NCI-H1092 treated with DMSO at 0.1 percent for 48 hours (cell line): ENCODE results near the gene FRMD5.

Source experiments
- DNase-seq: peaks from one replicate; lab custom pipeline; 2025; lab: John Stamatoyannopoulos, UW

Gene FRMD5

DNA sequence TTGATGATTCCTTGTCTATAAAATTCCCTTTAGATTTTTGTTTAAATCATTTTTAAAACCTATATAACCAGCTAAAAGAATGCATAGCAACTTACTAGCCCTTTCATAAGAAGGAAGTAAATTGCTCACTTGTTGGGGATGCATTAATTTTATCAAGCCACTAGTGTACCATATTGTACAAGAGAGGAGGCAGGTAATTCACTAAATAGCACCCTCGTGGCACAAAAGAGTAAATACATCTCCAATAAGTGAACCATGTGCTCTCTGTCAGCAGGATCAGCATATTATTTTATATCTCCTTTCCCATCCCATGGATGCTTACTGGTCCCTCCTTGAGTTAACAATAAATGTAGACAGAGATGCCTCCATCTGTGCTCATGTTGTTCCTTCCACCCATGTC, 34.3 kb downstream of the FRMD5 start:
- DNase-seq, result no peak

- no peak for DNase-seq
These were observed 35.6 kb downstream of the FRMD5 start for GRCh38 chr15:44159492-44159891.

GRCh38 chr15:44158111-44158510, 37.0 kb downstream of the FRMD5 start:
- DNase-seq, result no peak

GRCh38 chr15:44157679-44158078, 37.4 kb downstream of the FRMD5 start:
- DNase-seq, result no peak

DNA sequence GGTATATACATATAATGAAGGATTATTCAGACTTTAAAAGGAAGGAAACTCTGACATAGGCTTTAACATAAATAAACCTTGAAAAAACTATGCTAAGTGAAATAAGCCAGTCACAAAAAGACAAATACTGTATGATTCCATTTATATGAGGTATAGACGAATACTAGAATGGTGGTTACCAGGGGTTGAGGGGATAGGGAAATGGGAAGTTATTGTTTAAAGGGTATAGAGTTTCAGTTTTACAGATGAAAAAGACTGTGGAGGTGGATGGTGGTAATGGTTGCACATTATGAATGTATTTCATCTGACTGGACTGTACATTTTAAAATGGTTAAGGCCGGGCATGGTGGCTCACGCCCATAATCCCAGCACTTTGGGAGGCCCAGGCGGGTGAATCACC, 41.7 kb downstream of the FRMD5 start:
- DNase-seq, result no peak

GRCh38 chr15:44149224-44149623, 45.8 kb downstream of the FRMD5 start:
- no peak for DNase-seq

- no peak for DNase-seq
These were observed 46.5 kb downstream of the FRMD5 start for GRCh38 chr15:44148580-44148979.

DNA sequence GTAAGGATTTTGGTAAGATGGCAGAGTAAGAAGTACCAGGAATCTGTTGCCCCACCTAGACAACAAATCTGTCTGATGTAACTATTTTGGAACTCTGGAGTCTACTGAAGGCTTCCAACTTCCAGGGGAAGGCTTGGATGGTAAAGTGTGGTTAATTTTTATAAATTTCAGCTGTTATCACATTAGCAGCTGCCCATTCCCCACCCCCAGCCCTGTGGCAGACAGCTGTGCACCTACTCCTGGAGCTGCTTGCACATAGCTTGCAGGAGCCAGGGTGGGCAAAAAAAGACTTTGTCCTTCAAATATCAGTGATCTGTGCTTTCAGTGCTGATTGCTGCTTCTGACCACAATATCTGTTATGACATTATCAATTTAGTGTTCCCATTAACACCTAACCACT, 47.4 kb downstream of the FRMD5 start:
- DNase-seq, result no peak

GRCh38 chr15:44145495-44145894, 49.6 kb downstream of the FRMD5 start:
- no peak for DNase-seq

DNA sequence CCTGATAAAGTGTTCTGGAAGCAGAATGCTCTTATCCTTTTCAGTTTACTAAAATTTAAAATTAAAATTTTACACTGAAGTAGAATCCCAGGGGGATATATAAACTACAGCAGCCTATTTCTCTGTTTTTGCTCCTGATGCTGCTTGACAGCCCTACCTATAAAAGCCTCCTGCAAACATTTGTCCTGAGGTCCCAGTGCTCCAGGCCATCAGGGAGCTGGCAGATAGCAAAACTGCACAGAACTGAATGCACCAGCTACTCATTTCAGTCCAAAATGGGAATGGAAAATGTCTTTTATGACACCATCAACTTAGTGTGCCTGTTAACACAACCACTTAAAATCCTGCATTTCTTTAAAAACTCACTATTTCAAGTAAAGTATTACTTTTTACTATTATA, 50.1 kb downstream of the FRMD5 start:
- DNase-seq, result no peak

DNA sequence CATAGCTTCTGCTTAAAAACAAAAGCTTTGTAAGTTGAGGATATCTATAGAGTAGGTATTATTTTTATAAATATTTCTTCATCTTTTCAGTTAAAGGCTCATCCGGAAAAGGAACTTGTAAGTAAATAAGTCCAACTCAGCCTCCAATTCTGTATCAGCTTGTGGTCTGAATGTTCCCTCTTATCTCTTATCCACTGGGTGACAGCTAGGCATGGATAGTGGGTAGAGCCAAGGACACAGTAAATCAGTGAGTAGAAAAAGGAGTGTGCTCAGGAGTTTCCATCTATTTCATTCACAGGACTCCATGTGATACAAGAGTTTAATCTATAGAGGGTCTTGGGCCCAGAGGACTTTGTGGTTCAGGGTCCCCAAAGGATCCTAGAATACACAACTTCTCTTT, 50.9 kb downstream of the FRMD5 start:
- DNase-seq, result no peak

DNA sequence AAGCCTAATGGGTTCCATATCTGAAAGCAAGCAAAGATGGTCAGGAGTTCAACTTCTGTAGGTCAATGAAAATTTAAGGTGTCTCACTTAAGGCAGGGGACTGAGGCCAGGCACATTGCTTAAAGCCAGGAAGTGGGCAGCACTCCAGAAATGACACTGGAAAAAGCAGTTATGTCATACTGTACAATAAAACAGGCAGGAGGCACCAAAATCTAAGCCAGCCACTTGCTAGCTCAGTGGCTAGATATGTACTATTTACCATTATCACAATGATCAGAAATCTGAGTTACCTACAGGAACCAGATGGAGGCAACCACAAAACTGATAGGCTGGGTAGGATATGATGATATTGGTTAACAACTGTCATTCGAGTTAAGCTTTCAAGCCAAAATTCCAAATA, 57.3 kb downstream of the FRMD5 start:
- DNase-seq, result no peak

- no peak for DNase-seq
These were observed 58.0 kb downstream of the FRMD5 start for GRCh38 chr15:44136991-44137477.

DNA sequence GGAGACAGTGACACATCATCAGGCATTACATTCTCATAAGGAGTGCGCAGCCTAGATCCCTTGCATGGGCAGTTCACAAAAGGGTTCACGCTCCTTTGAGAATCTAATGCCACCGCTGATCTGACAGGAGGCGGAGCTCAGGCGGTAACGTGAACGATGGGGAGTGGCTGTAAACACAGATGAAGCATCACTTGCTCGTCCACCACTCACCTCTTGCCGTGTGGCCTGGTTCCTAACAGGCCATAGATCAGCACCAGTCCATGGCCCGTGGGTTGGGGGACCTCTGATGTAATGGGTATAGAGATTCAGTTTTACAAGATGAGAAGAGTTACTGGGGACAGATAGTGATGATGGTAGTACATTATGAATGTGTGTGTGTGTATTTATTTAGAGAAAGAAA, 63.0 kb downstream of the FRMD5 start:
- no peak for DNase-seq

GRCh38 chr15:44130778-44131177, 64.3 kb downstream of the FRMD5 start:
- DNase-seq, result no peak

- DNase-seq, result no peak
These were observed 65.2 kb downstream of the FRMD5 start for GRCh38 chr15:44129911-44130310.

DNA sequence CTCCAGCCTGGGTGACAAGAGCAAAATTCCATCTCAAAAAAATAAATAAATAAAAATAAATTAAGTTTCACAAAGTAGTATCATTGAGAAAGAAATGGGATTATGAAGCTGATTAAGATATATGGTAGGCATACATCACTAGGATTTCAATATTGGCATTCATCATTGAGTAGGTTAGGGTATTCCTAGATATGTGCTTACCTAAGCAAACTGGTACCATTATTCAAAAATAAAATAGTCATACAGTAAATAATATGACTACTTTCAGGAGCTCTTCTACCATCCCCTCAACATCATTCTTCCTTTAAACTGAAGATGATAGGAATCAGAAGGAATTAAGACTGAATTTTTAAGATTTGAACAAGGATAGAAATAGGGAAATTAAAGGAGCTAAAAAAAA, 66.6 kb downstream of the FRMD5 start:
- no peak for DNase-seq

DNA sequence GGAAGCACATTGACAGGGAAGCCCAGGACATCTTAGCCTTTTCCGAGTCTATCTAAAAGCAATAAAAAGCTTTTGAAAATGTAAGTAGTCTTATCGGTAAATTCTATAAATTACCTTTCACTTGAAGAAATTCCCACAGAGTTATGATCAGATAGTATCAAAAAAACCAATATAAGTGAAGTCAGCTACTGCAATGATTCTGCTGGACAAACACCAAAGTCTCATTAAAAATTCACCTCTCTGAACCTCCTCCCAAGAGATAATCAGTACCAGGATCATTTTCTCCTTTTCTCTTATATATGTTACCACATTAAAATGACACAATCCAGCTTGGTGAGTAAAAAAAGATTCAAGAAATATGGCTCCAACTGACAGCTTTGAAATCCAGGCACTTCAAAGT, 69.2 kb downstream of the FRMD5 start:
- no peak for DNase-seq

DNA sequence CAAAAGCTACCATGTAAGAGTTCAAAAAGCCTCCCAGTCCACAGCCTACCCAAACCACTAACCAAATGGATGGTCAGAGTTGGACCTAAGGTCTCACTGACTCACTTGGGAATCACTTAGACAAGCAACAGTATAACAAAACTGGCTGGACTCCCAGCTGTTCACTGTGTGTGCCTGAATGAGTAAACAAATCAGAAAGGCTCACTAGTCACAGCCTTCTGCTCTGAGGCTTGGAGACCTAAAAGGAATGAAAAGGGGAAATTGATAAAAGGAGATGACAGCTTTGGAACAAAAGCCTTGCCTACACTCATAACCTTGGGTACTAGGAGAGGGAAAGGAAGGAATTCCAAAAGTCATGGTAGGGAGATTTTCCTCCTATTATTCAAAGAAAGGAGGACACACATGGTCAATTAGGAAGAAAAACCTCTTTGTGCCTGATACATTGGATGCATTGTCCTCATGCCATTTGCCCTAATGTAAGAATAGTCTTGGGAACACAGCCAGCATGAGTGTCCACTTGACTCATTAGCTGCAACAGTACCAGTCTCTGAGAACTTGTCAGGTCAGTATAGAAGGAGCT, 92.3 kb downstream of the FRMD5 start:
- peak; percentile 40 for DNase-seq

DNA sequence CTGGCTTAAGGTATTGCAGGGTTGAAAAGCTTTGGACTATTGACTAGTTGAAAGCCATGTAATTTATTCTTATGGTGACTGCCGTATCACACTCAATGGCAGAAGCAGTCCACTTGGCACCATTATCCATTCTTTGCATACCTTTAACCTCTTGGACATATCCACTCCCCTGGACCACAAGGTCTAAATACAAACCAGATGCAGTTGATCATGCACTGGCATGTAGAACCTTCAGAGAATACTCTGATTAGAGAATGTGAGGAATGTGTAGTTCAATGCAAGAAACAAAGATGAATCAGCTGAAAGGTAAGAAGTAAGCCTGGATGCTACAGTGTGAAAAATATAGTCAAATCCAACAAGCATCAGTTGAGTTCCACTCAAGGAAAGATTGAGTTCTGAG, 93.1 kb downstream of the FRMD5 start:
- no peak for DNase-seq

DNA sequence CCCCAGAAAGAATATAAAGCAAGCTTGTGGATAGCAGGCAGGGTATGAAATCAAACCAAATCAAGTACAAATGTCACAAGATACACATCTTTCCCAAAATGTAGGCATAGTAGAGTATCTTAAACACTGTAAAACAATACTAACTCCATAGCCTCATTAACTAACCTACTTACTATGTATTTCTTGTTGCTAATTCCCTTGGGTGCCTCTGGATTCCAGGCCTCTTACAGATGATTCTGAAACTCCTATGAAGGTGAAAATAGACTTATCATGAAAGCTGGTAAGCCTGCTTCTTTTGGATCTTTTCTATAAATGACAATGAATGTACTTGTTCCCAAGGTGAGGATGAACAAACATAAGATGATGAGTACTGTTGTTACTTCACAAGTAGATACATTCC, 93.8 kb downstream of the FRMD5 start:
- no peak for DNase-seq

DNA sequence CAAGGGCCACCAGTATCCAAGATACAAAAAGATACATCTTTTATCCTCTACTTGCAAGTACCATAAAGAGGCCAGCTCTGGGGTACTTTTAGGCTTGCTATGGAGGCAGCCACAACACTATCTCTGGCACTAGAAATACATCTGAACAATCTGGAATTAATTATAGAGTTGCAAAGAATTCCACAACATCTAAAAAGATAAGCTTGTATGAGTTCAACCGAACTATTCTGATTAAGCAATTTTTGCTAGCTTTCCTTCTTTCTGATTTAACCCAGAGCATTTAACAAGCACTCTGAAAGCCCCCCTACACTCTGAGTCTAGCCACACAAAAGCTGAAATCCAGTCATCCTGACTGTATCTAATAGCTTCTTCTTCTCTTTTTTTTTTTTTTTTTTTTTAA, 95.4 kb downstream of the FRMD5 start:
- no peak for DNase-seq

DNA sequence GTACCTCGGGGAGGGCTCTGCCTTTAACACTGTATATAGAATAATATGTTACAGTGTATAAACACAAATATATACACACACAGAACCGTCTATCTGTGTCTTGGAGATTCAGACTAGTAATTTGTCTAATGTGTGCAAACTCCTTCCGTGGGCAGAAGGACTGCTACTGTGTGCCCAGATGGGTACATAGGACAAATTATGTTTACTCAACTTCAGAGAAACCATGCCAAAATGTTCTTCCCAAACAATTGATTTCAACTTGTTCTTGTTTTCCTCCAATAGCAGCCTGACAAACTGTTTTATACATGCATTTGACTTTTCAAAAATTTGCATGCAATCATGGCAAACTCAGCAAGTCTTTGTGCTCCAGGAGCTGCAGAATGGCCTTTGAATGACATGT, 97.5 kb downstream of the FRMD5 start:
- no peak for DNase-seq

- DNase-seq, result no peak
These were observed 98.5 kb downstream of the FRMD5 start for GRCh38 chr15:44096596-44096995.

- DNase-seq, result no peak
These were observed 100.3 kb downstream of the FRMD5 start for GRCh38 chr15:44094781-44095180.
